C4-2B (cell line): ENCODE measurements around the gene PCSK6.

ENCODE experiments used
- ZFX ChIP-seq: fragments of 450-650 bp; IDR thresholded peaks from 2 replicates; pipeline ENCODE4 v1.6.1; 2017
- TF ChIP-seq, protein P1 (sequence below): fragments of 450-650 bp; conservative IDR thresholded peaks from 2 replicates; pipeline ENCODE4 v1.5.1; 2017; ENCODE audit warnings: mild to moderate bottlenecking

DNA sequence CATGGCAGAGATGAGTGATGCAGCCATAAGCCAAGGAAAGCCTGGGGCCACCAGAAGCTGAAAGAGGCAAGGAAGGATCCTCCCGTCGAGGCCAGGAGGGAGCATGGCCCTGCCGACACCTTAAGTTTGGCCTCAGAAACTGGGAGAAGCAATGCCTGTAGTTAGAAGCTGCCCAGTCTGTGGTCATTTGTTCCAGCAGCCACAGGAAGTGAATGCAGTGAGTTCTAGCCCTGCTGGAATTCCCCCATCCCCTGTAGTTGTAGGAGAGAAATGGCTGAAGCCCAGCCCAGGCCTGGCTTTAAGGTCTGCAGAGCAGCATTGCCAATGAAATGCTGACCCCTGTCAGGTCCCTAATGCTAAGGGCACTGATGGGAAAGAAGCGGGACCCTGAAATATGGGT lies 225.5 kb downstream of the PCSK6 start:
- TF ChIP-seq, protein P1, sequence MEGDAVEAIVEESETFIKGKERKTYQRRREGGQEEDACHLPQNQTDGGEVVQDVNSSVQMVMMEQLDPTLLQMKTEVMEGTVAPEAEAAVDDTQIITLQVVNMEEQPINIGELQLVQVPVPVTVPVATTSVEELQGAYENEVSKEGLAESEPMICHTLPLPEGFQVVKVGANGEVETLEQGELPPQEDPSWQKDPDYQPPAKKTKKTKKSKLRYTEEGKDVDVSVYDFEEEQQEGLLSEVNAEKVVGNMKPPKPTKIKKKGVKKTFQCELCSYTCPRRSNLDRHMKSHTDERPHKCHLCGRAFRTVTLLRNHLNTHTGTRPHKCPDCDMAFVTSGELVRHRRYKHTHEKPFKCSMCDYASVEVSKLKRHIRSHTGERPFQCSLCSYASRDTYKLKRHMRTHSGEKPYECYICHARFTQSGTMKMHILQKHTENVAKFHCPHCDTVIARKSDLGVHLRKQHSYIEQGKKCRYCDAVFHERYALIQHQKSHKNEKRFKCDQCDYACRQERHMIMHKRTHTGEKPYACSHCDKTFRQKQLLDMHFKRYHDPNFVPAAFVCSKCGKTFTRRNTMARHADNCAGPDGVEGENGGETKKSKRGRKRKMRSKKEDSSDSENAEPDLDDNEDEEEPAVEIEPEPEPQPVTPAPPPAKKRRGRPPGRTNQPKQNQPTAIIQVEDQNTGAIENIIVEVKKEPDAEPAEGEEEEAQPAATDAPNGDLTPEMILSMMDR: no peak
- no peak for TF ChIP-seq ZFX
